Measurements from ENCODE around the gene SPIRE1.

Gene SPIRE1

DNA sequence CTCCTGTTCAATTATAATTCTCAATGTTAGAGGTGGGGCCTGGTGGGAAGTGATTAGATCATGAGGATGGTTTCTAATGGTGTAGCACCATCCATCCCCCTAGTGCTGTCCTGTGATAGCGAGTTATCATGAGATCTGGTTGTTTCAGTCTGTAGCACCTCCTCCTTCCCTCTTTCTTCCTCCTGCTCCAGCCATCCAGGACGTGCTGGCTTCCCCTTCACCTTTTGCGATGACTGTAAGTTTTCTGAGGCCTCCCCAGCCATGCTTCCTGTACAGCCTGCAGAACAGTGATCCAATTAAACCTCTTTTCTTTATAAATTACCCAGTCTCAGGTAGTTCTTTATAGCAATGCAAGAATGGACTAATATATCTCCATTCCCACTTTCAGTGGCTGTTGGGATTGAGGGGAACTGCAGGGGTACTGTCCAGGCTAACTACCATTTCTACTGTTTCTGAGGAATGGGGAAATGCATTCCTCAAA is 19.2 kb downstream of the SPIRE1 start:
- Histone ChIP-seq H3K9me2 (replicated peaks; ENCODE audit: insufficient read depth, low read length) (no peaks in the 10 kb centered on the region), H3K27me3 (ENCODE audit: low read length) (no peaks in the 10 kb centered on the region), H4K20me1 (ENCODE audit: low read depth, low read length) (no peaks in the 10 kb centered on the region), H3F3A (ENCODE audit: insufficient read depth) (no peaks in the 10 kb centered on the region), H3K4me3 (ENCODE audit: insufficient read depth, low read length, poor library complexity, severe bottlenecking) (no peak overlapping the region), H3K9me3 (ENCODE audit: insufficient read depth, low read length) (no peaks in the 10 kb centered on the region), H3K27ac (ENCODE audit: low read depth, low read length) (no peak overlapping the region), H2AFZ (ENCODE audit: low read depth, low read length, severe bottlenecking) (no peak overlapping the region), H3K4me2 (ENCODE audit: low read depth, low read length, poor library complexity, severe bottlenecking) (no peak overlapping the region), H3K36me3 (ENCODE audit: low read length) (no peaks in the 10 kb centered on the region), H3K79me2 (ENCODE audit: insufficient read depth, low read length) (no peaks in the 10 kb centered on the region), H3K9ac (ENCODE audit: low read length) (no peak overlapping the region)
- no peak for TF ChIP-seq EZH2phosphoT487 (conservative IDR thresholded peaks at IDR 0.05; ENCODE audit: low read length)
- TF ChIP-seq, protein P1, sequence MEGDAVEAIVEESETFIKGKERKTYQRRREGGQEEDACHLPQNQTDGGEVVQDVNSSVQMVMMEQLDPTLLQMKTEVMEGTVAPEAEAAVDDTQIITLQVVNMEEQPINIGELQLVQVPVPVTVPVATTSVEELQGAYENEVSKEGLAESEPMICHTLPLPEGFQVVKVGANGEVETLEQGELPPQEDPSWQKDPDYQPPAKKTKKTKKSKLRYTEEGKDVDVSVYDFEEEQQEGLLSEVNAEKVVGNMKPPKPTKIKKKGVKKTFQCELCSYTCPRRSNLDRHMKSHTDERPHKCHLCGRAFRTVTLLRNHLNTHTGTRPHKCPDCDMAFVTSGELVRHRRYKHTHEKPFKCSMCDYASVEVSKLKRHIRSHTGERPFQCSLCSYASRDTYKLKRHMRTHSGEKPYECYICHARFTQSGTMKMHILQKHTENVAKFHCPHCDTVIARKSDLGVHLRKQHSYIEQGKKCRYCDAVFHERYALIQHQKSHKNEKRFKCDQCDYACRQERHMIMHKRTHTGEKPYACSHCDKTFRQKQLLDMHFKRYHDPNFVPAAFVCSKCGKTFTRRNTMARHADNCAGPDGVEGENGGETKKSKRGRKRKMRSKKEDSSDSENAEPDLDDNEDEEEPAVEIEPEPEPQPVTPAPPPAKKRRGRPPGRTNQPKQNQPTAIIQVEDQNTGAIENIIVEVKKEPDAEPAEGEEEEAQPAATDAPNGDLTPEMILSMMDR (IDR thresholded peaks at IDR 0.05; ENCODE audit: insufficient read depth, low read length, poor library complexity, severe bottlenecking), result no peak

DNA sequence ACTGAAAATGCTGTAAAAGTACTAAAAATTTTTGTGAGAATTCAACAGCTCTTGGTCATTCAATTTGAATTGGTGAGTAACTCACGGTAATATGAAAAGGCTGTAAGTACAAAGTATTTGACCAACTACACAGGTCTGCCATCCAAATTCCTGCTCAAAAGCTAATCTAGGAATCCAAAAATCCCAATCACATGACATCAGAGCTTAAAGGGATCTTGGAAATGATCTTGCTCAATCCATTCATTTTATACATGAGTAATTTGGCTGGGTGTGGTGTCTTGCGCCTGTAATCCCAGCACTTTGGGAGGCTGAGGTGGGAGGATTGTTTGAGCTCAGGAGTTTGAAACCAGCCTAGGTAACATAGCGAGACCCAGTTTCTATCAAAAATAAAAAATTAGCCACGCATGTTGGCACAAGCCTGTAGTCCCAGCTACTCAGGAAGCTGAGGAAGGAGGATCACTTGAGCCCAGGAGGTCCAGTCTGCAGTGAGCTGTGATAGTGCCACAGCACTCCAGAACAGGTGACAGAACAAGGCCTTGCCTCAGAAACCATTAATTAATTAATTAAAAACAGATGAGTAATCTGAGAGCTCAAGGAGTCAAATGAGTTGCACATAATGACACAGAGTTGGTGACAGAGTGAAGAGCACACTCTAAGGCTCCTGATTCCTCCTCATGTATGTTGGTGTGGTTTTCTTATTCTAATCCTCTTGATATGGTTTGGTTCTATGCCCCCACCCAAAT is 19.8 kb downstream of the SPIRE1 start:
- Histone ChIP-seq H3K9ac (ENCODE audit: low read length) (no peak overlapping the region), H3K4me3 (ENCODE audit: insufficient read depth, low read length, poor library complexity, severe bottlenecking) (no peak overlapping the region), H3K9me2 (replicated peaks; ENCODE audit: insufficient read depth, low read length) (no peaks in the 10 kb centered on the region), H3K79me2 (ENCODE audit: insufficient read depth, low read length) (no peaks in the 10 kb centered on the region), H3K27me3 (ENCODE audit: low read length) (no peaks in the 10 kb centered on the region), H3F3A (ENCODE audit: insufficient read depth) (no peaks in the 10 kb centered on the region), H3K9me3 (ENCODE audit: insufficient read depth, low read length) (no peaks in the 10 kb centered on the region), H2AFZ (ENCODE audit: low read depth, low read length, severe bottlenecking) (no peak overlapping the region), H3K27ac (ENCODE audit: low read depth, low read length) (no peak overlapping the region), H4K20me1 (ENCODE audit: low read depth, low read length) (no peaks in the 10 kb centered on the region), H3K36me3 (ENCODE audit: low read length) (no peaks in the 10 kb centered on the region), H3K4me2 (ENCODE audit: low read depth, low read length, poor library complexity, severe bottlenecking) (no peak overlapping the region)
- TF ChIP-seq EZH2phosphoT487 (conservative IDR thresholded peaks at IDR 0.05; ENCODE audit: low read length), result no peak
- TF ChIP-seq, protein P1 (IDR thresholded peaks at IDR 0.05; ENCODE audit: insufficient read depth, low read length, poor library complexity, severe bottlenecking), result no peak

GRCh38 chr18:12637393-12637792 is 20.5 kb downstream of the SPIRE1 start:
- H3K9ac ChIP-seq (ENCODE audit: low read length), result no peak overlapping the region
- no peak overlapping the region for H2AFZ ChIP-seq (ENCODE audit: low read depth, low read length, severe bottlenecking)
- TF ChIP-seq, protein P1 (IDR thresholded peaks at IDR 0.05; ENCODE audit: insufficient read depth, low read length, poor library complexity, severe bottlenecking), result no peak
- TF ChIP-seq EZH2phosphoT487 (conservative IDR thresholded peaks at IDR 0.05; ENCODE audit: low read length), result no peak
- H3K27me3 ChIP-seq (ENCODE audit: low read length), result no peaks in the 10 kb centered on the region
- no peaks in the 10 kb centered on the region for H3K36me3 ChIP-seq (ENCODE audit: low read length)
- no peaks in the 10 kb centered on the region for H3K79me2 ChIP-seq (ENCODE audit: insufficient read depth, low read length)
- no peak overlapping the region for H3K27ac ChIP-seq (ENCODE audit: low read depth, low read length)
- H3K4me2 ChIP-seq (ENCODE audit: low read depth, low read length, poor library complexity, severe bottlenecking), result no peak overlapping the region
- H4K20me1 ChIP-seq (ENCODE audit: low read depth, low read length), result no peaks in the 10 kb centered on the region
- H3K4me3 ChIP-seq (ENCODE audit: insufficient read depth, low read length, poor library complexity, severe bottlenecking), result no peak overlapping the region
- H3K9me3 ChIP-seq (ENCODE audit: insufficient read depth, low read length), result no peaks in the 10 kb centered on the region
- no peaks in the 10 kb centered on the region for H3F3A ChIP-seq (ENCODE audit: insufficient read depth)
- H3K9me2 ChIP-seq (replicated peaks; ENCODE audit: insufficient read depth, low read length), result no peaks in the 10 kb centered on the region
